Measurements from ENCODE around the gene A4GALT. TPM values are rescaled to one million over a fixed set of nuclear protein-coding genes. Genes with fewer than 3 reads are reported as not detected.
"Not testable (repeated sequence)": the region's sequence is repeated elsewhere in the genome, so short reads cannot be mapped to it uniquely, and the experiment has no call there.

Gene A4GALT
- total and polyA plus RNA-seq, 9 donors = 17.0 to 29.8 (median 24.6) TPM

- Histone ChIP-seq H3K4me3 (ENCODE audit: low read length) (no peak overlapping the region), H3K4me1 (ENCODE audit: control insufficient read depth, insufficient read depth, low read length) (peaks cover 24% of the 10 kb centered on the region)
- WGBS (ENCODE audit: insufficient coverage) = 17% methylated on average over 9 of the region's 9 CpGs
Observed at GRCh38 chr22:42743501-42743991, 22.9 kb upstream of the A4GALT start.

GRCh38 chr22:42742940-42743339 lies 22.3 kb upstream of the A4GALT start:
- H3K36me3 ChIP-seq (ENCODE audit: control insufficient read depth, insufficient read depth, low read length) = no peaks in the 10 kb centered on the region
- peaks cover 20% of the 10 kb centered on the region for H3K4me1 ChIP-seq (ENCODE audit: control insufficient read depth, insufficient read depth, low read length)
- no peaks in the 10 kb centered on the region for H3K27me3 ChIP-seq (ENCODE audit: control insufficient read depth, insufficient read depth, low read length)
- H3K4me3 ChIP-seq (ENCODE audit: low read length) = no peak overlapping the region
- H3K9me3 ChIP-seq (replicated peaks; ENCODE audit: control insufficient read depth, low read depth, low read length) = no peaks in the 10 kb centered on the region
- WGBS (ENCODE audit: insufficient coverage) = 45% methylated on average over 7 of the region's 8 CpGs
- DNase-seq = peak; percentile 88
- peak overlapping the region; percentile 83 for H3K27ac ChIP-seq (ENCODE audit: low read length)

More at GRCh38 chr22:42743501-42743991, 22.9 kb upstream of the A4GALT start:
- no peaks in the 10 kb centered on the region for H3K27me3 ChIP-seq (ENCODE audit: control insufficient read depth, insufficient read depth, low read length)
- H3K9me3 ChIP-seq (replicated peaks; ENCODE audit: control insufficient read depth, low read depth, low read length) = no peaks in the 10 kb centered on the region
- peak; percentile 94 for DNase-seq
- H3K36me3 ChIP-seq (ENCODE audit: control insufficient read depth, insufficient read depth, low read length) = no peaks in the 10 kb centered on the region
- peak overlapping the region; percentile 83 for H3K27ac ChIP-seq (ENCODE audit: low read length)

GRCh38 chr22:42740320-42740719 lies 19.6 kb upstream of the A4GALT start:
- H3K27ac ChIP-seq (ENCODE audit: low read length); H3K27me3 ChIP-seq (ENCODE audit: control insufficient read depth, insufficient read depth, low read length); H3K36me3 ChIP-seq (ENCODE audit: control insufficient read depth, insufficient read depth, low read length); H3K4me3 ChIP-seq (ENCODE audit: low read length); DNase-seq; H3K9me3 ChIP-seq (replicated peaks; ENCODE audit: control insufficient read depth, low read depth, low read length): not testable (repeated sequence)
- 88% methylated on average over 5 of the region's 5 CpGs for WGBS (ENCODE audit: insufficient coverage)
- H3K4me1 ChIP-seq (ENCODE audit: control insufficient read depth, insufficient read depth, low read length) = peaks cover 18% of the 10 kb centered on the region

GRCh38 chr22:42734406-42734805 lies 13.7 kb upstream of the A4GALT start:
- no peaks in the 10 kb centered on the region for H3K27me3 ChIP-seq (ENCODE audit: control insufficient read depth, insufficient read depth, low read length)
- H3K27ac ChIP-seq (ENCODE audit: low read length) = no peak overlapping the region
- no peaks in the 10 kb centered on the region for H3K4me1 ChIP-seq (ENCODE audit: control insufficient read depth, insufficient read depth, low read length)
- no peaks in the 10 kb centered on the region for H3K36me3 ChIP-seq (ENCODE audit: control insufficient read depth, insufficient read depth, low read length)
- no peaks in the 10 kb centered on the region for H3K9me3 ChIP-seq (replicated peaks; ENCODE audit: control insufficient read depth, low read depth, low read length)
- H3K4me3 ChIP-seq (ENCODE audit: low read length) = no peak overlapping the region
- 70% methylated on average over 4 of the region's 6 CpGs for WGBS (ENCODE audit: insufficient coverage)
- DNase-seq = no peak

GRCh38 chr22:42733394-42733793 lies 12.7 kb upstream of the A4GALT start:
- DNase-seq; H3K9me3 ChIP-seq (replicated peaks; ENCODE audit: control insufficient read depth, low read depth, low read length); H3K36me3 ChIP-seq (ENCODE audit: control insufficient read depth, insufficient read depth, low read length); H3K27ac ChIP-seq (ENCODE audit: low read length); H3K4me1 ChIP-seq (ENCODE audit: control insufficient read depth, insufficient read depth, low read length); H3K4me3 ChIP-seq (ENCODE audit: low read length); H3K27me3 ChIP-seq (ENCODE audit: control insufficient read depth, insufficient read depth, low read length): not testable (repeated sequence)
- WGBS (ENCODE audit: insufficient coverage) = no CpG with 5 or more reads among the region's 3 CpGs

- no peak overlapping the region for H3K4me3 ChIP-seq (ENCODE audit: low read length)
- no peaks in the 10 kb centered on the region for H3K4me1 ChIP-seq (ENCODE audit: control insufficient read depth, insufficient read depth, low read length)
- no peaks in the 10 kb centered on the region for H3K9me3 ChIP-seq (replicated peaks; ENCODE audit: control insufficient read depth, low read depth, low read length)
- WGBS (ENCODE audit: insufficient coverage) = 51% methylated on average over 6 of the region's 6 CpGs
- DNase-seq = no peak
- no peaks in the 10 kb centered on the region for H3K27me3 ChIP-seq (ENCODE audit: control insufficient read depth, insufficient read depth, low read length)
- no peak overlapping the region for H3K27ac ChIP-seq (ENCODE audit: low read length)
- no peaks in the 10 kb centered on the region for H3K36me3 ChIP-seq (ENCODE audit: control insufficient read depth, insufficient read depth, low read length)
Observed at GRCh38 chr22:42732081-42732480, 11.4 kb upstream of the A4GALT start.

GRCh38 chr22:42726811-42727210 lies 6.1 kb upstream of the A4GALT start:
- no peaks in the 10 kb centered on the region for H3K4me1 ChIP-seq (ENCODE audit: control insufficient read depth, insufficient read depth, low read length)
- no peaks in the 10 kb centered on the region for H3K9me3 ChIP-seq (replicated peaks; ENCODE audit: control insufficient read depth, low read depth, low read length)
- H3K36me3 ChIP-seq (ENCODE audit: control insufficient read depth, insufficient read depth, low read length) = no peaks in the 10 kb centered on the region
- H3K27ac ChIP-seq (ENCODE audit: low read length) = no peak overlapping the region
- peaks cover 10% of the 10 kb centered on the region for H3K27me3 ChIP-seq (ENCODE audit: control insufficient read depth, insufficient read depth, low read length)
- WGBS (ENCODE audit: insufficient coverage) = 89% methylated on average over 4 of the region's 6 CpGs
- H3K4me3 ChIP-seq (ENCODE audit: low read length) = no peak overlapping the region
- DNase-seq = no peak

- DNase-seq = no peak
- no peak overlapping the region for H3K4me3 ChIP-seq (ENCODE audit: low read length)
- no peaks in the 10 kb centered on the region for H3K9me3 ChIP-seq (replicated peaks; ENCODE audit: control insufficient read depth, low read depth, low read length)
- H3K27me3 ChIP-seq (ENCODE audit: control insufficient read depth, insufficient read depth, low read length) = peaks cover 19% of the 10 kb centered on the region
- H3K36me3 ChIP-seq (ENCODE audit: control insufficient read depth, insufficient read depth, low read length) = no peaks in the 10 kb centered on the region
- 40% methylated on average over 4 of the region's 6 CpGs for WGBS (ENCODE audit: insufficient coverage)
- peaks cover 3% of the 10 kb centered on the region for H3K4me1 ChIP-seq (ENCODE audit: control insufficient read depth, insufficient read depth, low read length)
- H3K27ac ChIP-seq (ENCODE audit: low read length) = no peak overlapping the region
Observed at GRCh38 chr22:42725606-42726355, 5.1 kb upstream of the A4GALT start.

- H3K9me3 ChIP-seq (replicated peaks; ENCODE audit: control insufficient read depth, low read depth, low read length) = no peaks in the 10 kb centered on the region
- no peak for DNase-seq
- H3K4me1 ChIP-seq (ENCODE audit: control insufficient read depth, insufficient read depth, low read length) = peaks cover 12% of the 10 kb centered on the region
- no peak overlapping the region for H3K27ac ChIP-seq (ENCODE audit: low read length)
- WGBS (ENCODE audit: insufficient coverage) = 83% methylated on average over 2 of the region's 5 CpGs
- no peaks in the 10 kb centered on the region for H3K36me3 ChIP-seq (ENCODE audit: control insufficient read depth, insufficient read depth, low read length)
- H3K27me3 ChIP-seq (ENCODE audit: control insufficient read depth, insufficient read depth, low read length) = peaks cover 30% of the 10 kb centered on the region
- no peak overlapping the region for H3K4me3 ChIP-seq (ENCODE audit: low read length)
Observed at GRCh38 chr22:42724062-42724461, 3.4 kb upstream of the A4GALT start.

- H3K36me3 ChIP-seq (ENCODE audit: control insufficient read depth, insufficient read depth, low read length) = no peaks in the 10 kb centered on the region
- no peaks in the 10 kb centered on the region for H3K9me3 ChIP-seq (replicated peaks; ENCODE audit: control insufficient read depth, low read depth, low read length)
- peak overlapping the region; percentile 40 for H3K4me3 ChIP-seq (ENCODE audit: low read length)
- H3K27me3 ChIP-seq (ENCODE audit: control insufficient read depth, insufficient read depth, low read length) = peaks cover 39% of the 10 kb centered on the region
- DNase-seq = no peak
- no peak overlapping the region for H3K27ac ChIP-seq (ENCODE audit: low read length)
- H3K4me1 ChIP-seq (ENCODE audit: control insufficient read depth, insufficient read depth, low read length) = peaks cover 21% of the 10 kb centered on the region
- WGBS (ENCODE audit: insufficient coverage) = 1% methylated on average over 10 of the region's 22 CpGs
Observed at GRCh38 chr22:42721045-42721434, 370 bp upstream of the A4GALT start.

All from muscle of leg (tissue), 11 donors.